HEK293T (cell line): ENCODE data around the gene NTNG2.

Experiments
- BHLHE40 ChIP-seq: fragments of 450-650 bp; IDR thresholded peaks from 2 replicates; pipeline ENCODE4 v1.6.1; 2016; ENCODE audit warnings: mild to moderate bottlenecking, moderate library complexity, borderline replicate concordance
- FOXA1 ChIP-seq: fragments of 450-650 bp; IDR thresholded peaks from 2 replicates; pipeline ENCODE4 v1.6.1; 2016; ENCODE audit warnings: mild to moderate bottlenecking
- FOXK2 ChIP-seq: fragments of 450-650 bp; IDR thresholded peaks from 2 replicates; pipeline ENCODE4 v1.6.1; 2016; ENCODE audit warnings: mild to moderate bottlenecking
- NFRKB ChIP-seq: fragments of 450-650 bp; IDR thresholded peaks from 2 replicates; pipeline ENCODE4 v1.6.1; 2016; ENCODE audit warnings: mild to moderate bottlenecking, moderate library complexity
- SP1 ChIP-seq: fragments of 450-650 bp; IDR thresholded peaks from 2 replicates; pipeline ENCODE4 v1.6.1; 2017
- ZNF384 ChIP-seq: fragments of 450-650 bp; IDR thresholded peaks from 2 replicates; pipeline ENCODE4 v1.6.1; 2016

DNA sequence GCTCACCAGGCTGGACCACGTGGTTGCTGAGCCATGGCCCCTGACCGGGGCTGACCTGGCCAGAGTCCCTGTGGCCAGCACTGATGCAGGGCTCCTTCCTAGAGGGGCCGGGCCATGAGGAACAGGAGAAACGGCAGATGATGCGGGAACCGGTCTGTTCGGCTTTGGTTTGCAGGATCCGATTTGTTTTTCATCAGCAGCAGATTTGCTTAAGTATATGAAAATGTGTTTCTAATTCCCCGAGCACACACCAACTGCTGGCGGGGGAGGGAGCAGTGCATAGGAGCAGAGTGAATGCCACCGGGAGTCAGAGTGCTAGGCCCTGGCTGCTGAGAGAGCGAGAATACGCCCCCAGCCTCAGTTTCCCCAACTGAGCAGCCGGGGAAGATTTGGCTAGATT is 13.6 kb downstream of the NTNG2 start:
- TF ChIP-seq FOXA1: no peak
- no peak for TF ChIP-seq ZNF384
- TF ChIP-seq BHLHE40: no peak
- no peak for TF ChIP-seq SP1
- no peak for TF ChIP-seq FOXK2
- TF ChIP-seq NFRKB: no peak
